ENCODE measurements around the gene CABP7. TPM values are rescaled to one million over a fixed set of nuclear protein-coding genes. Genes with fewer than 3 reads are reported as not detected.

CABP7 gene
- total RNA-seq, 1 donor from 2014 or later = not detected

GRCh38 chr22:29769723-29770321, 50.0 kb downstream of the CABP7 start:
- Histone ChIP-seq H3K36me3 (peaks cover 14 to 27% of the 10 kb centered on the region in 2 donors), H3K9me3 (no peaks in the 10 kb centered on the region), H3K4me3 (no peak overlapping the region), H3K27me3 (no peaks in the 10 kb centered on the region), H3K27ac (no peak overlapping the region), H3K4me1 (peaks cover 9 to 17% of the 10 kb centered on the region in 2 donors)
- no peak for DNase-seq (ENCODE audit: low spot score in 2 of 2)
- intact Hi-C loops (cut with DNase I) = no loop called here
- TF ChIP-seq CTCF (IDR thresholded peaks at IDR 0.05) = no peak

- intact Hi-C loops (cut with DNase I) = no loop called here
- Histone ChIP-seq H3K4me1 (peaks cover 3 to 11% of the 10 kb centered on the region in 2 donors), H3K27ac (no peak overlapping the region), H3K27me3 (no peaks in the 10 kb centered on the region), H3K9me3 (no peaks in the 10 kb centered on the region), H3K36me3 (peaks cover 14 to 27% of the 10 kb centered on the region in 2 donors), H3K4me3 (no peak overlapping the region)
- no peak for DNase-seq (ENCODE audit: low spot score in 2 of 2)
- TF ChIP-seq CTCF (IDR thresholded peaks at IDR 0.05) = peak in 1 of 3 experiments; percentile 17
Measured at GRCh38 chr22:29772170-29772641, 52.4 kb downstream of the CABP7 start.

- Histone ChIP-seq H3K27me3 (no peaks in the 10 kb centered on the region), H3K36me3 (peaks cover 14 to 27% of the 10 kb centered on the region in 2 donors), H3K9me3 (no peaks in the 10 kb centered on the region), H3K4me3 (no peak overlapping the region), H3K4me1 (peaks cover 0 to 8% of the 10 kb centered on the region in 2 donors), H3K27ac (no peak overlapping the region)
- no peak for TF ChIP-seq CTCF (IDR thresholded peaks at IDR 0.05)
- no peak for DNase-seq (ENCODE audit: low spot score in 2 of 2)
- intact Hi-C loops (cut with DNase I) = no loop called here
Measured at GRCh38 chr22:29773233-29773632, 53.4 kb downstream of the CABP7 start.

GRCh38 chr22:29780220-29780619, 60.4 kb downstream of the CABP7 start:
- Histone ChIP-seq H3K4me1 (peaks cover 3 to 6% of the 10 kb centered on the region in 2 donors), H3K27me3 (no peaks in the 10 kb centered on the region), H3K4me3 (no peak overlapping the region), H3K9me3 (no peaks in the 10 kb centered on the region), H3K27ac (no peak overlapping the region), H3K36me3 (no peaks in the 10 kb centered on the region)
- intact Hi-C loops (cut with DNase I) = no loop called here
- DNase-seq (ENCODE audit: low spot score in 2 of 2) = no peak
- TF ChIP-seq CTCF (IDR thresholded peaks at IDR 0.05) = no peak

GRCh38 chr22:29780748-29781676, 61.2 kb downstream of the CABP7 start:
- peaks cover 3 to 6% of the 10 kb centered on the region in 2 donors for H3K4me1 ChIP-seq
- intact Hi-C loops (cut with DNase I) = no loop called here
- DNase-seq (ENCODE audit: low spot score in 2 of 2) = no peak

More at GRCh38 chr22:29780748-29781676, 61.2 kb downstream of the CABP7 start:
- TF ChIP-seq CTCF (IDR thresholded peaks at IDR 0.05) = no peak
- Histone ChIP-seq H3K27me3 (no peaks in the 10 kb centered on the region), H3K4me3 (no peak overlapping the region), H3K9me3 (no peaks in the 10 kb centered on the region), H3K36me3 (no peaks in the 10 kb centered on the region), H3K27ac (peak overlapping the region; percentile 31 to 44)

Other genes starting within 250 kb of the CABP7 start
- 0.32 TPM for gene NEFH, start 239.8 kb upstream of the CABP7 start, total RNA-seq
- 21.5 TPM for gene THOC5, start 166.2 kb upstream of the CABP7 start, total RNA-seq
- 4.0 TPM for gene NIPSNAP1, start 138.9 kb upstream of the CABP7 start, total RNA-seq
- gene NF2, start 116.4 kb upstream of the CABP7 start, total RNA-seq = 37.3 TPM
- gene ZMAT5, start 47.0 kb downstream of the CABP7 start, total RNA-seq = 59.3 TPM
- 66.8 TPM for gene UQCR10, start 47.4 kb downstream of the CABP7 start, total RNA-seq
- gene ASCC2, start 118.3 kb downstream of the CABP7 start, total RNA-seq = 24.9 TPM
- 26.1 TPM for gene MTMR3, start 163.2 kb downstream of the CABP7 start, total RNA-seq